Smooth muscle cell of the brain vasculature (primary cell): ENCODE data around the gene P2RX3.
"Not testable (repeated sequence)": the region's sequence is repeated elsewhere in the genome, so short reads cannot be mapped to it uniquely, and the experiment has no call there.

ENCODE experiments used
- DNase-seq: peaks from one replicate; pipeline ENCODE4 v3.0.0-alpha.2; 2012; ENCODE audit warnings: low read depth, low spot score

P2RX3 gene

GRCh38 chr11:57348636-57349313, 10.6 kb downstream of the P2RX3 start:
- DNase-seq, result no peak

GRCh38 chr11:57349491-57350274, 11.5 kb downstream of the P2RX3 start:
- no peak for DNase-seq

- DNase-seq, result no peak
Measured at GRCh38 chr11:57353036-57353435, 14.9 kb downstream of the P2RX3 start.

- DNase-seq, result no peak
Measured at GRCh38 chr11:57353446-57353845, 15.3 kb downstream of the P2RX3 start.

- no peak for DNase-seq
Measured at GRCh38 chr11:57353852-57354251, 15.7 kb downstream of the P2RX3 start.

GRCh38 chr11:57354699-57355098, 16.5 kb downstream of the P2RX3 start:
- no peak for DNase-seq

- no peak for DNase-seq
Measured at GRCh38 chr11:57356268-57356667, 18.1 kb downstream of the P2RX3 start.

- no peak for DNase-seq
Measured at GRCh38 chr11:57357310-57357709, 19.2 kb downstream of the P2RX3 start.

- DNase-seq, result no peak
Measured at GRCh38 chr11:57357856-57358255, 19.7 kb downstream of the P2RX3 start.

- no peak for DNase-seq
Measured at GRCh38 chr11:57358543-57358961, 20.4 kb downstream of the P2RX3 start.

GRCh38 chr11:57358991-57359390, 20.8 kb downstream of the P2RX3 start:
- DNase-seq, result no peak

GRCh38 chr11:57359396-57359795, 21.2 kb downstream of the P2RX3 start:
- DNase-seq, result no peak

GRCh38 chr11:57359896-57360690, 21.9 kb downstream of the P2RX3 start:
- DNase-seq, result no peak

- DNase-seq, result no peak
Measured at GRCh38 chr11:57360991-57361390, 22.8 kb downstream of the P2RX3 start.

GRCh38 chr11:57361420-57361819, 23.3 kb downstream of the P2RX3 start:
- DNase-seq, result not testable (repeated sequence)

- no peak for DNase-seq
Measured at GRCh38 chr11:57361926-57362325, 23.8 kb downstream of the P2RX3 start.

- DNase-seq, result no peak
Measured at GRCh38 chr11:57363131-57364080, 25.3 kb downstream of the P2RX3 start.

GRCh38 chr11:57364851-57365660, 26.9 kb downstream of the P2RX3 start:
- no peak for DNase-seq

GRCh38 chr11:57368106-57368844, 30.1 kb downstream of the P2RX3 start:
- no peak for DNase-seq

GRCh38 chr11:57368845-57369232, 30.7 kb downstream of the P2RX3 start:
- DNase-seq, result no peak
